Testis (tissue), 3 donors: ENCODE measurements around the gene CLCN6. TPM values are rescaled to one million over a fixed set of nuclear protein-coding genes. Genes with fewer than 3 reads are reported as not detected.

Experiments used
- DNase-seq: peaks from one replicate; pipeline ENCODE4 v3.0.0-alpha.2; 2019
- H3K27ac ChIP-seq, 2 donors: fragments of 200-600 bp; sonication (generic); one replicate each; pipeline ENCODE4 v1.5.1; 2019
- H3K27me3 ChIP-seq: fragments of 200-600 bp; sonication (generic); one replicate; pipeline ENCODE4 v1.5.1; 2019
- H3K36me3 ChIP-seq: fragments of 200-600 bp; sonication (generic); one replicate; pipeline ENCODE4 v1.5.1; 2017; ENCODE audit warnings: low read depth; ENCODE audit errors: missing control alignments
- H3K4me1 ChIP-seq: fragments of 200-600 bp; sonication (generic); one replicate; pipeline ENCODE4 v1.5.1; 2019
- H3K4me3 ChIP-seq, 2 donors: fragments of 200-600 bp; sonication (generic); one replicate each; pipeline ENCODE4 v1.5.1; 2017 to 2019
- H3K9me3 ChIP-seq: fragments of 200-600 bp; sonication (generic); one replicate; pipeline ENCODE4 v1.5.1; 2017
- CTCF ChIP-seq, 3 experiments: fragments of 450-650 bp in 2 of 3; fragments of 200-600 bp in 1 of 3; sonication (generic) in 1 of 3; IDR thresholded peaks; one replicate each; pipeline ENCODE4 v1.5.1; 2016 to 2019; ENCODE audit warnings: antibody characterized with exemption in 3 of 3, mild to moderate bottlenecking in 2 of 3, moderate library complexity in 1 of 3
- POLR2A ChIP-seq: fragments of 450-650 bp; IDR thresholded peaks from one replicate; pipeline ENCODE4 v1.6.1; 2017; ENCODE audit warnings: antibody characterized with exemption, mild to moderate bottlenecking, moderate library complexity
- WGBS, 2 donors: methylation state at CpG; one replicate each; pipeline ENCODE4 v1.1.5; 2018; 5-methylcytosine and 5-hydroxymethylcytosine counted together
- intact Hi-C: fragments of 100-400 bp; cut with DNase I; formaldehyde crosslinking; loops from one replicate; pipeline ENCODE4 v1.15.1; 2023; ENCODE audit warnings: low total_unique reads
- polyA plus RNA-seq: library from polyadenylated mRNA; stranded (reverse); fragments of 350-450 nt; fragmentation: Illumina TruSeq; extraction: RNeasy Lipid Tissue Mini Kit (QIAGEN cat#74804); gene quantifications from one replicate; pipeline ENCODE4 v1.2.3, GENCODE V29; 2014; ENCODE audit warnings: low read depth, low replicate concordance; ENCODE audit not compliant: insufficient read depth
- total RNA-seq, 2 donors: library from RNA; depleted of rRNA; stranded (reverse); fragments of >200 nt; gene quantifications; one replicate each; pipeline ENCODE4 v1.2.3, GENCODE V29; 2016

The CLCN6 gene
- total and polyA plus RNA-seq, 3 donors from 2014 or later = 47.9 to 91.7 (median 57.1) TPM

- Histone ChIP-seq H3K27ac (no peak overlapping the region), H3K27me3 (no peaks in the 10 kb centered on the region), H3K36me3 (no peaks in the 10 kb centered on the region), H3K4me3 (no peak overlapping the region), H3K9me3 (no peaks in the 10 kb centered on the region), H3K4me1 (peaks cover 8% of the 10 kb centered on the region)
- intact Hi-C loops = no loop called here
- TF ChIP-seq POLR2A = no peak
- TF ChIP-seq CTCF (IDR thresholded peaks at IDR 0.05) = no peak
- no peak for DNase-seq
- 62 to 73% methylated on average over 5 of the region's 5 CpGs for whole genome bisulfite sequencing, 2 donors
These were observed 33.5 kb upstream of the CLCN6 start for GRCh38 chr1:11772458-11772857.

GRCh38 chr1:11774753-11775152 is 31.2 kb upstream of the CLCN6 start:
- DNase-seq = no peak
- Histone ChIP-seq H3K27me3 (no peaks in the 10 kb centered on the region), H3K36me3 (no peaks in the 10 kb centered on the region), H3K27ac (no peak overlapping the region), H3K9me3 (no peaks in the 10 kb centered on the region), H3K4me1 (no peaks in the 10 kb centered on the region), H3K4me3 (no peak overlapping the region)
- TF ChIP-seq POLR2A (no peak), CTCF (IDR thresholded peaks at IDR 0.05) (no peak)
- intact Hi-C loops = no loop called here
- WGBS, 2 donors = 96% methylated on average over 9 of the region's 9 CpGs

- H3K27ac ChIP-seq = no peak overlapping the region
- WGBS, 2 donors = 85 to 87% methylated on average over 5 to 6 of the region's 8 CpGs
- no peaks in the 10 kb centered on the region for H3K36me3 ChIP-seq
- H3K4me3 ChIP-seq = no peak overlapping the region
- H3K27me3 ChIP-seq = no peaks in the 10 kb centered on the region
- no peaks in the 10 kb centered on the region for H3K4me1 ChIP-seq
- no peak for DNase-seq
- intact Hi-C loops = no loop called here
- H3K9me3 ChIP-seq = no peaks in the 10 kb centered on the region
- TF ChIP-seq CTCF (IDR thresholded peaks at IDR 0.05) = no peak
These were observed 28.2 kb upstream of the CLCN6 start for GRCh38 chr1:11777658-11778322.

GRCh38 chr1:11778336-11778735 is 27.7 kb upstream of the CLCN6 start:
- Histone ChIP-seq H3K27ac (no peak overlapping the region), H3K27me3 (no peaks in the 10 kb centered on the region), H3K36me3 (no peaks in the 10 kb centered on the region), H3K4me1 (no peaks in the 10 kb centered on the region), H3K4me3 (no peak overlapping the region), H3K9me3 (no peaks in the 10 kb centered on the region)
- intact Hi-C loops = no loop called here
- TF ChIP-seq POLR2A = no peak
- no peak for TF ChIP-seq CTCF (IDR thresholded peaks at IDR 0.05)
- 90 to 95% methylated on average over 2 to 9 of the region's 9 CpGs for WGBS, 2 donors
- no peak for DNase-seq
